ENCODE measurements around the gene FGR. TPM values are rescaled to one million over a fixed set of nuclear protein-coding genes. Genes with fewer than 3 reads are reported as not detected.

FGR gene
- total and polyA plus RNA-seq, 12 donors = 1.5 to 51.9 (median 9.6) TPM

DNA sequence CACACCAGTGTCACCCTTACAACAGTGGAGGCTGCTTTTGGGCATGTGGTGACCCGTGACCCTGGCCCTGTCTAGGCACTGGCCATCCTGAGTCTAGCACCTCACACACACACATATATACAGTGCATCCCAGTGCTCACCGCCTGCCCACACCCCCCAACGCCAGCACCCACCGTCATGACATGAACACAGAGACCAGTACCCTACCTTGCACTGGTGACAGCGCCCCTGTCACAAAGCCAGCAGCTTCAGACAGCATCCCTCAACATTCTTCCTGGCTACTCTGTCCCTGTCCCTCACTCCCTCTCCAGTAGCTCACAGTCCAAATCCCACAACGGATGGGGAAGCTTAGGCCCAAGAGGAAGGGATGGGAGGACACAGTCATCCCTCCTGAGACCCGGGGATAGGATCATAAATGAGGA lies 58.2 kb downstream of the FGR start:
- H3K9me3 ChIP-seq (replicated peaks in 1 of 3) = no peaks in the 10 kb centered on the region
- no peak for DNase-seq
- peaks cover 60 to 94% of the 10 kb centered on the region in 2 donors for H3K4me1 ChIP-seq (replicated peaks in 1 of 2)
- H3K4me3 ChIP-seq = no peak overlapping the region
- peak overlapping the region in 4 of 5 donors; percentile 77 to 96 (median 92) for H3K27ac ChIP-seq
- 49 to 56% (median 52%) methylated on average over 2 to 7 of the region's 7 CpGs for WGBS, 4 donors
- TF ChIP-seq, protein P1, sequence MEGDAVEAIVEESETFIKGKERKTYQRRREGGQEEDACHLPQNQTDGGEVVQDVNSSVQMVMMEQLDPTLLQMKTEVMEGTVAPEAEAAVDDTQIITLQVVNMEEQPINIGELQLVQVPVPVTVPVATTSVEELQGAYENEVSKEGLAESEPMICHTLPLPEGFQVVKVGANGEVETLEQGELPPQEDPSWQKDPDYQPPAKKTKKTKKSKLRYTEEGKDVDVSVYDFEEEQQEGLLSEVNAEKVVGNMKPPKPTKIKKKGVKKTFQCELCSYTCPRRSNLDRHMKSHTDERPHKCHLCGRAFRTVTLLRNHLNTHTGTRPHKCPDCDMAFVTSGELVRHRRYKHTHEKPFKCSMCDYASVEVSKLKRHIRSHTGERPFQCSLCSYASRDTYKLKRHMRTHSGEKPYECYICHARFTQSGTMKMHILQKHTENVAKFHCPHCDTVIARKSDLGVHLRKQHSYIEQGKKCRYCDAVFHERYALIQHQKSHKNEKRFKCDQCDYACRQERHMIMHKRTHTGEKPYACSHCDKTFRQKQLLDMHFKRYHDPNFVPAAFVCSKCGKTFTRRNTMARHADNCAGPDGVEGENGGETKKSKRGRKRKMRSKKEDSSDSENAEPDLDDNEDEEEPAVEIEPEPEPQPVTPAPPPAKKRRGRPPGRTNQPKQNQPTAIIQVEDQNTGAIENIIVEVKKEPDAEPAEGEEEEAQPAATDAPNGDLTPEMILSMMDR (IDR thresholded peaks at IDR 0.05) = no peak
- TF ChIP-seq POLR2A (IDR thresholded peaks at IDR 0.05) = no peak
- no peaks in the 10 kb centered on the region for H3K27me3 ChIP-seq
- H3K36me3 ChIP-seq (replicated peaks in 1 of 2) = no peaks in the 10 kb centered on the region
- intact Hi-C loops (cut with DNase I) = no loop called here

DNA sequence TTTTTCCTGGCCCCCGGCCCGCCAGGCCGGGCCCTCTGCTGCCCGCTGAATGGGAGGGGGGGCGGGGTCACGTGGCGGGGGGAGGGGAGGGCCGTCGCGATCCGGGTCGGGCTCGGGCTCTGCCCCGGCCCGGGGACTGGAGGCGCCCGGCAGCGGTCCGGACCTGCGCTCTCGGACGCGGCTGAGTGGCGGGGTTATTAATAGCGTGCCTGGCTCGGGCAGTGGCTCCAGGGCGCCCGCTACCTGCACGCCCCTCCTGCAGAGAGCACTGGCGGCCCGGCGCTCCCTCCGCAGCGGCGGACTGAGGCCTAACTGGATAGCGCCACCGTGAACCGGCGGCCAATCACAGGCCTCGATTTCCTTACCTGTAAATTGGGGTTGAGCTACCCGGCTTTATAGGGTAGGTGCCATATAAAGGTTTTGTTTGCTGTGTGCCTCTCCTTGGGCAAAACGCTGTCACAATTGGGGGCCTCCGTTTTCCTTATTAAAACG lies 59.1 kb downstream of the FGR start:
- no peaks in the 10 kb centered on the region for H3K9me3 ChIP-seq (replicated peaks in 1 of 3)
- H3K4me1 ChIP-seq (replicated peaks in 1 of 2) = peaks cover 64 to 94% of the 10 kb centered on the region in 2 donors
- TF ChIP-seq, protein P1 (IDR thresholded peaks at IDR 0.05) = no peak
- TF ChIP-seq POLR2A (IDR thresholded peaks at IDR 0.05) = no peak
- DNase-seq = peak; percentile 77 to 89 (median 82)
- peak overlapping the region in 2 of 4 donors; percentile 25 to 46 for H3K4me3 ChIP-seq
- no peaks in the 10 kb centered on the region for H3K36me3 ChIP-seq (replicated peaks in 1 of 2)
- H3K27me3 ChIP-seq = no peaks in the 10 kb centered on the region
- intact Hi-C loops (cut with DNase I) = no loop called here
- H3K27ac ChIP-seq = peak overlapping the region in 4 of 5 donors; percentile 77 to 96 (median 92)
- WGBS, 4 donors = 4 to 31% (median 16%) methylated on average over 3 to 43 of the region's 44 CpGs

DNA sequence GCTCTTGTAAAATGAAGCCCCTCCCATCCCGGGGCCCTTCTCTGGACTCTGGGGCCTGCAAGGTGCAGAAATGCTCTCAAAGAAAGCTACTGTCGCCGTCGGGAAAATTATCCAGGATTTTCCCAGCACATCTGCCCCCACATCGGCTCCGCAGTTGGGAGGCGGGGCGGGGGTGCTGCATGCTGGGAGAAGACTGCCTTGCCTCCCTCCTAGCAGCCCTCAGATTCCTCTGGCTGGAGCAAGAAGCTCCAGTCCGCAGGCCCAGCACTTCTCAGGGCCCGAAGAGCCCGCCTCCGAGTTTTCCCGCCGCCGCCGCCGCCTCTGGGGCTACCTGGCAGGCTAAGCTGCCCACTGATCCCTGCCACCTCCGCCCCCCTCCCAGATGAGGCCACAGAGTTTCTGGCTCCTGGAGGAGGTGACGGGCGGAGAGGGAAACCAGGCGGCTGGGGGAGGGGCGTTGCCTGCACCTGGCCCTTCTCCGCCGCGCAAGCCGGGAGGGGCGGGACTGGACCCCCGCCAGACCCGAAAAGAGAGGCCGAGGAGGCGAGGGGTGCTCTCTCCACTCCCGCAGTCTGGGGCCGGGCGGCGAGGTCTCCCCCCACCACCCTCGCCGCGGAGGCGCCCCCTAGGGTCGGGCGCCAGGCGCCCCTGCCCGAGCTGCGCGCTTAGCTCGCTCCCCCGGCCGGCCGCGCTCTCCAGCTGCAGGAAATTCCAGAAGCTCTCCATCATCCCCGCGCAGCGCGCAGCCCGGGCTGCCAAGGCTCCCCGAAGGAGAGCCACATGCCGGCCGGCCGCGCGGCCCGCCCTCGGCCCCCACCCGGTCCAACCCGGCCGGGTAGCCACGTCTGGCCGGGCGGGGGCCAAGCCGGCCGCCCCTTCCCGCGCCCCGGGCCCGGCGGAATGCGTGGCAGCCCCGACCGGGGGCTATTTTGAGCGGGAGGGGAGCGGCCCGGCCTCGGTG lies 59.8 kb downstream of the FGR start:
- WGBS, 4 donors = 7 to 30% (median 15%) methylated on average over 3 to 83 of the region's 83 CpGs
- intact Hi-C loops (cut with DNase I) = no loop called here
- Histone ChIP-seq H3K4me3 (peak overlapping the region in 2 of 4 donors; percentile 25 to 46), H3K9me3 (replicated peaks in 1 of 3) (no peaks in the 10 kb centered on the region), H3K36me3 (replicated peaks in 1 of 2) (no peaks in the 10 kb centered on the region), H3K27me3 (no peaks in the 10 kb centered on the region), H3K27ac (peak overlapping the region; percentile 27 to 96 (median 90)), H3K4me1 (replicated peaks in 1 of 2) (peaks cover 67 to 94% of the 10 kb centered on the region in 2 donors)
- DNase-seq = peak; percentile 76 to 86 (median 81)
- TF ChIP-seq, protein P1 (IDR thresholded peaks at IDR 0.05) = peak in 1 of 6 experiments; percentile 7
- peak in 1 of 2 donors; percentile 22 for TF ChIP-seq POLR2A (IDR thresholded peaks at IDR 0.05)

All from adrenal gland (tissue), 12 donors.